CD14-positive monocyte (primary cell): ENCODE data around the gene SLIT3. TPM values are rescaled to one million over a fixed set of nuclear protein-coding genes. Genes with fewer than 3 reads are reported as not detected.

Experiments
- DNase-seq, 3 donors: peaks; one replicate each; pipeline ENCODE4 v3.0.0-alpha.2; 2011 to 2022
- H2AFZ ChIP-seq: 2 replicates; pipeline ENCODE4 v1.6.0; 2012; ENCODE audit warnings: mild to moderate bottlenecking, low read depth, low read length, inconsistent platforms; ENCODE audit not compliant: insufficient read depth, poor library complexity, severe bottlenecking
- H3K27ac ChIP-seq, 2 donors: 1 replicate in 1 of 2; 2 replicates in 1 of 2; pipeline ENCODE4 v1.5.1; 2012 to 2013; ENCODE audit warnings: low read length in 2 of 2, control low read depth in 1 of 2, inconsistent platforms in 1 of 2, low read depth in 1 of 2, mild to moderate bottlenecking in 1 of 2
- H3K27me3 ChIP-seq, 2 donors: one replicate each; pipeline versions ENCODE4 v1.6.0 to v1.6.1; 2011 to 2013; ENCODE audit warnings: low read length in 2 of 2; ENCODE audit not compliant: control insufficient read depth in 2 of 2, insufficient read depth in 2 of 2
- H3K36me3 ChIP-seq, 2 donors: replicated peaks in 1 of 2; 1 replicate in 1 of 2; 2 replicates in 1 of 2; pipeline versions ENCODE4 v1.5.1 to v1.6.1; 2012 to 2013; ENCODE audit warnings: low read length in 2 of 2, control low read depth in 1 of 2, inconsistent platforms in 1 of 2, mild to moderate bottlenecking in 1 of 2; ENCODE audit not compliant: insufficient read depth in 2 of 2, control insufficient read depth in 1 of 2
- H3K4me1 ChIP-seq, 2 donors: 1 replicate in 1 of 2; 2 replicates in 1 of 2; pipeline versions ENCODE4 v1.5.1 to v1.6.1; 2012 to 2013; ENCODE audit warnings: low read length in 2 of 2, control low read depth in 1 of 2, inconsistent platforms in 1 of 2, mild to moderate bottlenecking in 1 of 2, moderate library complexity in 1 of 2; ENCODE audit not compliant: insufficient read depth in 2 of 2, control insufficient read depth in 1 of 2
- H3K4me2 ChIP-seq: replicated peaks from 2 replicates; pipeline ENCODE3; 2012; ENCODE audit warnings: low read length, moderate library complexity, mild to moderate bottlenecking; ENCODE audit not compliant: poor library complexity, severe bottlenecking; ENCODE audit errors: extremely low read depth
- H3K4me3 ChIP-seq, 3 experiments: fragments of 200-600 bp in 1 of 3; sonication (generic) in 1 of 3; replicated peaks in 1 of 3; 1 replicate in 2 of 3; 2 replicates in 1 of 3; pipeline ENCODE4 v1.5.1; 2011 to 2013; ENCODE audit warnings: low read length in 3 of 3, mild to moderate bottlenecking in 3 of 3, control low read depth in 2 of 3, low read depth in 2 of 3, inconsistent platforms in 1 of 3, moderate library complexity in 1 of 3
- H3K79me2 ChIP-seq: 2 replicates; pipeline ENCODE4 v1.6.0; 2012; ENCODE audit warnings: mild to moderate bottlenecking, control low read depth, inconsistent platforms, low read length, moderate library complexity; ENCODE audit not compliant: insufficient read depth
- H3K9ac ChIP-seq: 2 replicates; pipeline ENCODE4 v1.6.0; 2017; ENCODE audit warnings: low read length, mild to moderate bottlenecking; ENCODE audit not compliant: insufficient read depth, poor library complexity, severe bottlenecking
- H3K9me3 ChIP-seq, 2 donors: replicated peaks in 1 of 2; 1 replicate in 1 of 2; 2 replicates in 1 of 2; pipeline versions ENCODE4 v1.5.1 to v1.6.1; 2012 to 2013; ENCODE audit warnings: low read length in 2 of 2, control low read depth in 1 of 2; ENCODE audit not compliant: control insufficient read depth in 1 of 2, insufficient read depth in 1 of 2
- H4K20me1 ChIP-seq: 2 replicates; pipeline ENCODE4 v1.6.0; 2012; ENCODE audit warnings: mild to moderate bottlenecking, low read length, control low read depth, moderate library complexity; ENCODE audit not compliant: insufficient read depth
- H3K27ac Mint-ChIP-seq, 7 donors: one replicate each; pipeline ENCODE4 v1.8.0; 2020; ENCODE audit warnings: mild to moderate bottlenecking in 7 of 7, mixed read lengths in 7 of 7, moderate library complexity in 6 of 7, inconsistent platforms in 2 of 7
- H3K27me3 Mint-ChIP-seq, 3 donors: one replicate each; pipeline ENCODE4 v1.8.0; 2021 to 2022; ENCODE audit warnings: low read depth in 3 of 3, mild to moderate bottlenecking in 3 of 3, mixed read lengths in 3 of 3, moderate library complexity in 3 of 3, inconsistent platforms in 1 of 3
- H3K36me3 Mint-ChIP-seq, 2 donors: one replicate each; pipeline ENCODE4 v1.8.0; 2020; ENCODE audit warnings: mixed read lengths in 2 of 2, inconsistent platforms in 1 of 2, mild to moderate bottlenecking in 1 of 2
- H3K4me1 Mint-ChIP-seq: one replicate; pipeline ENCODE4 v1.8.0; 2020; ENCODE audit warnings: mild to moderate bottlenecking, mixed read lengths
- H3K4me3 Mint-ChIP-seq, 2 donors: one replicate each; pipeline ENCODE4 v1.8.0; 2020; ENCODE audit warnings: mild to moderate bottlenecking in 2 of 2, mixed read lengths in 2 of 2, moderate library complexity in 1 of 2
- H3K9me3 Mint-ChIP-seq, 7 donors: one replicate each; pipeline ENCODE4 v1.8.0; 2020 to 2022; ENCODE audit warnings: mixed read lengths in 7 of 7, mild to moderate bottlenecking in 6 of 7, moderate library complexity in 6 of 7, inconsistent platforms in 2 of 7
- CTCF ChIP-seq: fragments of 200-600 bp; IDR thresholded peaks from one replicate; pipeline ENCODE4 v1.8.0; 2022; ENCODE audit warnings: antibody characterized with exemption, mild to moderate bottlenecking
- WGBS: methylation state at CpG from one replicate; pipeline ENCODE4 v1.1.5; 2013; ENCODE audit warnings: missing lambda C conversion rate; ENCODE audit not compliant: insufficient coverage; 5-methylcytosine and 5-hydroxymethylcytosine counted together
- intact Hi-C, 2 donors: fragments of 100-400 bp; cut with micrococcal nuclease; formaldehyde crosslinking; loops; one replicate each; pipeline versions ENCODE4 v1.15.0 to v1.15.1; 2023
- polyA plus RNA-seq, 3 donors: library from polyadenylated mRNA; depleted of rRNA in 1 of 3; unstranded in 2 of 3; stranded (reverse) in 1 of 3; fragments of 300-500 nt in 2 of 3; fragments of >200 nt in 1 of 3; fragmentation: Illumina TruSeq in 2 of 3; gene quantifications; 1 replicate in 2 of 3; 2 replicates in 1 of 3; pipeline ENCODE4 v1.2.3, GENCODE V29; 2012 to 2021

SLIT3 gene
- polyA plus RNA-seq, 3 donors, result not detected

- DNase-seq, result no peak
- H3K36me3 Mint-ChIP-seq, result no peaks in the 10 kb centered on the region
- Histone ChIP-seq H3K27ac (no peak overlapping the region), H3K27me3 (no peaks in the 10 kb centered on the region), H3K4me3 (no peak overlapping the region), H3K4me1 (no peaks in the 10 kb centered on the region), H3K9me3 (no peaks in the 10 kb centered on the region), H2AFZ (no peak overlapping the region), H3K36me3 (no peaks in the 10 kb centered on the region), H3K9ac (no peak overlapping the region), H3K4me2 (no peak overlapping the region), H4K20me1 (no peaks in the 10 kb centered on the region), H3K79me2 (no peaks in the 10 kb centered on the region)
- H3K27ac Mint-ChIP-seq, result no peak overlapping the region
- peaks cover 0 to 12% (median 3%) of the 10 kb centered on the region in 3 donors for H3K27me3 Mint-ChIP-seq
- no peaks in the 10 kb centered on the region for H3K9me3 Mint-ChIP-seq
- intact Hi-C loops, result no loop called here
- H3K4me1 Mint-ChIP-seq, result peaks cover 2% of the 10 kb centered on the region
- no peak overlapping the region for H3K4me3 Mint-ChIP-seq
- TF ChIP-seq CTCF, result no peak
- WGBS, result no CpG with 5 or more reads among the region's 3 CpGs
Measured at GRCh38 chr5:168972731-168973130, 328.2 kb downstream of the SLIT3 start.

GRCh38 chr5:168971100-168971499, 329.8 kb downstream of the SLIT3 start:
- Histone ChIP-seq H3K4me2 (no peak overlapping the region), H3K79me2 (no peaks in the 10 kb centered on the region), H3K27ac (no peak overlapping the region), H3K4me3 (no peak overlapping the region), H2AFZ (no peak overlapping the region), H3K27me3 (no peaks in the 10 kb centered on the region), H3K36me3 (no peaks in the 10 kb centered on the region), H3K9me3 (no peaks in the 10 kb centered on the region), H4K20me1 (no peaks in the 10 kb centered on the region), H3K9ac (no peak overlapping the region), H3K4me1 (no peaks in the 10 kb centered on the region)
- H3K4me3 Mint-ChIP-seq, result no peak overlapping the region
- no peaks in the 10 kb centered on the region for H3K36me3 Mint-ChIP-seq
- H3K4me1 Mint-ChIP-seq, result peaks cover 2% of the 10 kb centered on the region
- no peak for TF ChIP-seq CTCF
- no peak overlapping the region for H3K27ac Mint-ChIP-seq
- WGBS, result 83% methylated on average over 1 of the region's 4 CpGs
- no peaks in the 10 kb centered on the region for H3K9me3 Mint-ChIP-seq
- no peak for DNase-seq
- peaks cover 0 to 12% (median 6%) of the 10 kb centered on the region in 3 donors for H3K27me3 Mint-ChIP-seq
- intact Hi-C loops, result no loop called here
